Measurements from ENCODE around the gene PHF12.

GRCh38 chr17:28901866-28902818 is 49.2 kb downstream of the PHF12 start:
- no peak for TF ChIP-seq CTCF (IDR thresholded peaks at IDR 0.05 in 2 of 3, conservative IDR thresholded peaks at IDR 0.05 in 1 of 3; ENCODE audit: borderline replicate concordance in 1 of 3, insufficient read depth in 1 of 3, low read depth in 2 of 3, low read length in 2 of 3)
- no peak for TF ChIP-seq POLR2AphosphoS5 (IDR thresholded peaks at IDR 0.05; ENCODE audit: low read depth, low read length)
- TF ChIP-seq SIN3A (IDR thresholded peaks at IDR 0.05; ENCODE audit: low read depth) = no peak
- TF ChIP-seq POLR2A (IDR thresholded peaks at IDR 0.05; ENCODE audit: borderline replicate concordance, extremely low read depth, insufficient read depth, insufficient read length) = no peak
- TF ChIP-seq ZNF274 (IDR thresholded peaks at IDR 0.05; ENCODE audit: low read depth, low read length) = no peak
- no peak for TF ChIP-seq ATF3 (IDR thresholded peaks at IDR 0.05)
- no peak; the same call in 1 of the 2 replicates for TF ChIP-seq ZFX (IDR thresholded peaks at IDR 0.05)
- no peak for TF ChIP-seq REST (IDR thresholded peaks at IDR 0.05; ENCODE audit: low read depth)
- TF ChIP-seq MAX (IDR thresholded peaks at IDR 0.05) = no peak
- TF ChIP-seq TCF7L2 (IDR thresholded peaks at IDR 0.05; ENCODE audit: borderline replicate concordance, extremely low read depth, insufficient read depth, insufficient read length) = no peak
- no peak for TF ChIP-seq RAD21 (IDR thresholded peaks at IDR 0.05; ENCODE audit: low read depth)
- no peak for TF ChIP-seq EZH2phosphoT487 (IDR thresholded peaks at IDR 0.05; ENCODE audit: borderline replicate concordance)
